HG03103 (cell line): ENCODE results near the gene PHB1.
"Not testable (repeated sequence)": the region's sequence is repeated elsewhere in the genome, so short reads cannot be mapped to it uniquely, and the experiment has no call there.

Experiments used
- ATAC-seq: cut with Tn5 transposase; IDR thresholded peaks from one replicate; pipeline ENCODE4 v1.9.1; 2021; ENCODE audit warnings: low read depth; ENCODE audit not compliant: unreplicated experiment

The PHB1 gene

DNA sequence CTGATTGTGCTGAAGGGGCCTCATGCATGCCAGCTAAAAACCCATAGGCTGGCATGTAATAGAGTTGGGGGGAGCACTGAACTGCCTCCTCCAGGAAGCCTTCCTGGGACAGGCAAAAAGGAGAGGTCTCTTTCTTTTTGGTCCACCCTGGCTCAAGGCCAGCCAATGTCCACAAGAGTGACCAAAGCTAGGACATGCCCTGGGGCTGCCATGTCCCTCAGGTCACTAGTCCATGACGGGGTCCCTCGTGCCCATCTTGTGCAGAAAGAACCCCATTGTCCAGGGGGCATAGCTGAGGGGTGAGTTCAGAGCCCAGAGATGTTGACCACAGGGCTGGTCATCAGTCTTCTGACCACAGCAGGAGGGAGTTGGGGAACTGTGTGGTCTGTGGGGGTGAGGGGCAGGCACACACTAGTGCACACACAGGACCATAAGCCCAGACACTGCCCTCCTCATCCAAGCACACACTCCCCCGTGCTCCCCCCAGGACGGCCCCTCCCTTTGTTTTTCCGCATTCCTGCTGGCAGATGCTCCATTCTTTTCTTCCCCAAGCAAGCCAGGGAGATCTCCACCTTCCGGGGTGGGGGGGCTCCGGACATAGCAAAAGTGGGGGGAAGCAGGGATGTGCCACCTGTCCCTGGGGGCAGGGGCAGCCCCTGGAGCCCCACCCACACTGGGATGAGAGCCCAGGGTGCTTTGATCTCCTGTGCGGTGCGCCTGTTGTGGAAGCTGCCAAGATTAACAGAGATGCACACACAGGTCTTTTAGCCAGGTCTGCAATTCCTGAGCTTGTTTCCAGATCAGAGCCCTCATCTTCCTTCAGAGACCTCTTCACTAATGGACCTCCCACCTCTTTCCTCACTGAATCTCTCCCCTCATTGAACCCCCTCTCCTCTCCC lies 25.2 kb upstream of the PHB1 start:
- ATAC-seq: no peak

DNA sequence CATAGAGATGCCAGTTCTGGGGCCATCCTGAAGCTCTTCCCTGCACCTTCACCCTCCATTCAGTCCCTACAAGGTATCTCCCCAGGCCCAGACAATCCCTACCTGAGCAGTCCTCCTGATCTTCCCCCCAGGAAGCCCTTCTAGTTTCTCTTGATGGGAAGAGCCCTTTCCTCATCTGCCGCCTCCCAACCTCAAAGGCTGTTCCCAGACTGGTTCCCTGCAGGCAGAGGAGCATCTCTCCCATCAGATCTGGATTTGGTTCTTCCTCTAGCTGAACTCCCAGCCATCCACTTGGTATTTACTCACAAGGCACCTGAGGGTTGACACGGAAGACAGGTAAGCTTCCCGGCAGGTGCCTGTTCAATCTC lies 24.6 kb upstream of the PHB1 start:
- ATAC-seq: no peak

DNA sequence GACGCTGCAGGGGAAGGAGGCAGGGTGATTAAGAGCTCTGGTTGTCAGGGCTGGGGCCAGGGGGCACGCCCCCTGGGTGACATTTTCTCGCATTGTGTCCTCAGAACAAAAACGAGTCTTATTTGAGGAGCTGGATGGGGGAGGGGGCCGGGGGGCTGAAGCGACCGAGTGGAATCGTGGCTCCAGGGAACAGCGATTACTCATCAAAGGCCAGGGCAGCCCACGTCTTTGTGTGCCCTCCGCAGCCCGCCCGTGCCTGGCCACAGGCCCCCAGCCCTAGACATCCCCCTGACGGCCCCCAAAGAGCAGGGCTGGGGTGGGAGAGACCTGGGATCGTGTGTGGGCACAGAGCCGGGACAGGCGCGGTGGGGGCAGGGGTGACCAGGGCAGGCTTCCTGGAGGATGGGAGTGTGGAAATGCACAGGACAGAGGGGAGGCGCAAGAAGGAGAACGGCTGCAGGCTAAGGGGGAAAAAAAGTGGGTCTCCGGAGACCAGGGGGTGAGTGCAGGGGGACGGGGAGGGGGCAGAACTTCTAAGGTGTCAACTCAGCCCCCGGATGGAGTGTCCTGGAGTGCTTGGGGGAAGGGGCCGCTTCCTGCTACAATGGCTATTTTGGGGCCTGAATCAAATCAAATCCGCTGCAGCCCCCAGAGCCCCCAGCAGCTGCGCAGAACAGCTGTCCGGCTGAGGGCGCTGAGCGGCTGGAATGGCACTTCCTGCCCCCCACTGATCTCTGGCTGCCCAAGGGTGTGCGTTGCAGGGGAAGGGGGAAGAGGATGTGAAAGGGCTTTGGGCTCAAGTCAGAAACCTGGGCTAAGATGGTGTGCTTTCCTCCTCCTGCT lies 24.0 kb upstream of the PHB1 start:
- no peak for ATAC-seq

DNA sequence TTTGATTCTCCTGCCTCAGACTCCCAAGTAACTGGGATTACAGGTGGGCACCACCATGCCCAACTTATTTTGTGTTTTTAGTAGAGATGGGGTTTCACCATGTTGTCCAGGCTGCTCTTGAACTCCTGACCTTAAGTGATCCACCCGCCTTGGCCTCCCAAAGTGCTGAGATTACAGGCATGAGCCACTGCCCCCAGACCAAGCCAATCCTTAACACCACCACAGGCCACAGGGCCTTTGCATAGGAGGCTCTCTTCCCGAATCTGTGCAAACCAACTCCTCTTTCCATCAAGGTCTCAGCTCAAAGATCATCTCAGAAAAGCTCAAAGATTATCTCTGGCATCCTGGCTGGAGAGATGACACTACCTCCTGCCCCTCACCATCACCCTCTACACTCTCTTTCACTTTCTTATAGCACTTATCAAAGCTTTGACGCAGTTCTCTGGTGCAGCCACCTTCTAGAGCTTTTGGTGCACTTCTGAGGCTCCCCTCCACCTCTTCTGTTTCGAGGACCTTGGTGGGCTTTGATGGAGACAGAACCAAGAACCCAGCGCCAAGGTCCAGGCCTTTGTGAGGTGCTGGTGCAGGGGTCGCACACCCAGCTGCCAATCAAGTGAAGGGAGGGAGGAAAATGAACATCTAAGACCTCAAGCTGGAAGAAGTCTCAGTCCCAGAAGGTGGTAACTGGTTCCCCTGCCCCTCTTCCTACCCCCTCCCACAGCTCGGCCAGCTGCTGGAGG lies 23.2 kb upstream of the PHB1 start:
- no peak for ATAC-seq

DNA sequence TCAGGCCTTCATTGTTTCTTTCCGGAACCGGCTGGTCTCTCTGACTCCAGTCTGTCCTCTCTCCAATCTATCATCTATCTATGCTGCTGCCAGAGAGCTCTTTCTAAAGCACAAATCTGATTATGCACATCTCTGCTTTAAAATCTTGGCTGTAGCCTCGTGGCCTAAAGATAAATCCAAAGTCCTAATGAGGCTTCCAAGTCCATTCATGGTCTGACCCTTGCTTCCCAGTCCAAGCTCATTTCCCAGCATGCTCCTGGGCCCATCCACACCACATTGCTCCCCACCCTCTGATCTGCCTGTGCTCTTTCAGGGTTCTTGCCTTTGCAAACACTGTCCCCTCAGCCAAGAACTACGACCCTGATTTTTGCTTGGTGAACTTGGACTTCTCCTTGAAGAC lies 21.5 kb upstream of the PHB1 start:
- no peak for ATAC-seq

DNA sequence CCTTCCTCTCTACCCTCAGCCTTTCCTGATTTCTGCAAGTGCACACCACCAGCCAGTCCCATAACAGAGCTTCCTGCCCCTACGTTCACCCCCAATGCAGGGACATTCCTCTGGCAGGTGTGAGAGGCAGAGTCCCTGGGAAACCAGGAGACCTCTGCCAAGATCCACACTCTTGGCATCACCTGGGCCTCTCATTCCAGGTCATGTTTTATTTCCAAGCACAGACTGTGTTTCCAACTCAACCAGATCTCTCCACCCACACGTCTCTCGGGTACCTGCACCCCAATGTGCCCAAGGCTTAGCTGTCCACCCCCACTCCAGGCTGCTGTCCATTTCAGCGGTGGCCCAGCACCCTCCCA lies 21.0 kb upstream of the PHB1 start:
- ATAC-seq: no peak

DNA sequence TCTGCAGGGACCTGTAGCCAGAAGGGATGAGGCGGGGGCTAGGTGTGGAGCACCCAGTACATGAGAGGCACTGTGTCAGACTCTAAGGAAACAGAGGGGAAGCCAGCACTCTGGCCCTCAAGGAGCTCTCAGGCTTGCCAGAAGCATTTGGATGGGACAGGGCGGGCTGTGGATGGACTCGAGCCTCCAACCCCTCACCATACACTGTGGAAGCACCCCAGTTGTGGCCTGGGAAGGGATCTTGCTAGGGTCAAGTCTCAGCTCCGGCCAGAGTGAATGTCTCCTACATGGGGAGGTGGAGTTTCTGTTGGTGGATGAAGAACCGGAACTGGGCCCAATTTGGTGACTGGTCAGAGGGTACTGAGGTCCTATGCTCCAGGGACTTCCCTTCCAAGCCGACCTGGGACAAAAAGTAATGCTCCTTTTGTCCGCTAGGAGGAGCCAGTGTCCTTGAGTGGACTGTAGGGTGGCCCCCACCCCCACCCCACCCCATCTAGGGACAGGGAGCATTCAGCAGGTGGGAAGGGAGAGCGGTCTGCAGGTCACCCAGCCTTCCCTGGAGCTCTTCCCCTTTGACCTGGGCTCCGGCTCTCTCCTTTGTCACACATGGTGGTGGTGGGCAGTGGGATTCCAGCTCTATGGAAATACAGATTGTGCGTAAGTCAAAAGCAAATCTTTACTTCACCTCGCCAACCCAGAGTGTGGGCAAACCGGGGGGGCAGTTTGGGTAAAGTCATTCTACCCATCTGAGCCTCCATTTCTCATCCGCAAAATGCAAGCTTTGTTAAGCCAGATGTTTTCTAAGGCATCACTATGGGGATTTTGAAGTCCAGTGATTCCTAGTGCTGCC lies 20.4 kb upstream of the PHB1 start:
- no peak for ATAC-seq

DNA sequence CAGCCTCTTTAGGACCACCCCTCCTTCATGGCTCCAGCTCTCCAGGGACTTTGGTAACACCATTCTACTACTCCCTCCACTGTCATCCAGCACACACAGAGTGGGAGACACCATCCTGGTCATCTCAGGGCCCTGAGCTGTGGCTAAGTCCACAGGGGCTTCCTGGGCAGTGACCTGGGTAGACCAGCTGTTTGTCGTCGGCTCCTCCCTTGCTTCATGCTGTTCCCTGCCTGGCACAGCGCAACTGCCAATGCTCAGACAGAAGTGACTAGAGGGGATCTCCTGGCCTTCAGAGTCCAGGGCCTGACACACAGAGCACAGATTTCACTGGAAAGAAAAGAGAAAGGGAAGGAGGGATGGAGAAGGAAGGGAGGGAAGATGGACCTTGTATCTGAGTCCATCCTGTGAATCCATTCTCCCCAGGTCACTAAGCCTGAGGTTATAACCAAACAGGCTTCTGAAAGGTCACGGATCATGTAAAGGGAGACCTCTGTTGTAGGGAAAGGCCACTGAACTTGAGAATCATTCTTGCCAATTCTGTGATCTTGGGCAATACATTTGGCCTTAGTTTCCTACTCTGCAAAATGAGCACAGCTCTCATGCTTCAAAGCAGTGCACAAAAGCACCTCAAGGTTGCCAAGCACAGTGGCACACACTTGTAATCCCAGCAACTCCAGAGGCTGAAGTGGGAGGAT lies 18.5 kb upstream of the PHB1 start:
- ATAC-seq: no peak

DNA sequence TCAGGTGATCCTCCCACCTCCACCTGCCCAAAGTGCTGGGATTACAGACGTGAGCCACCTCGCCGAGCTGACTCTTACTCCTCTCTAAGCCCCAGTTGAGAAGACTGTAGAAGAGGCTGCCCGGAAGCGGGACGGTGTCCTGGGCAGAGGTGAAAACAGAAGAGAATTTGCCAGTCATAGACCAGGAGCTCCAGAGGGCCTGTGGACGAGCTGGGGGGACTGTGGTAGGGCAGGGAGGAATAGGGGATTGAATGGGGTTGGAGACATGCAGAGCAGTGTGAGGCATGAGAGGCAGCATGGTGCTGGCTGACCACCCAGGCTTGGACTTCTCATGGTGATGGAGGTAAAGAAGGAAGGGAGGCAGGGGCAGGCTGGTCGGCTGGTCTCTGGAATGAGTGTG lies 17.1 kb upstream of the PHB1 start:
- ATAC-seq: no peak

DNA sequence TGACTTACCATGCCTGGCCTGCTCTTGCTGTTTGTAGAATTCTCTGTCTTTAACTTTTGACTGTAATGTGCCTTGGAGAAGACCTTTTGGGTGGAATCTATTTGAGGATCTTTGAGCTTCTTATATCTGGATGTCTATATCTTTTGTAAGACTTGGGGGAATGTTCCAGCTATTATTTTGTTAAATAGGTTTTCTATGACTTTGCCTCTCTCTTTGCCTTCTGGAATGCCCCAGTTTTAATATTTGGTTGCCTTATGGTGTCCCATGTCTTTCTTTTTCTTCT lies 10.3 kb upstream of the PHB1 start:
- ATAC-seq: no peak

DNA sequence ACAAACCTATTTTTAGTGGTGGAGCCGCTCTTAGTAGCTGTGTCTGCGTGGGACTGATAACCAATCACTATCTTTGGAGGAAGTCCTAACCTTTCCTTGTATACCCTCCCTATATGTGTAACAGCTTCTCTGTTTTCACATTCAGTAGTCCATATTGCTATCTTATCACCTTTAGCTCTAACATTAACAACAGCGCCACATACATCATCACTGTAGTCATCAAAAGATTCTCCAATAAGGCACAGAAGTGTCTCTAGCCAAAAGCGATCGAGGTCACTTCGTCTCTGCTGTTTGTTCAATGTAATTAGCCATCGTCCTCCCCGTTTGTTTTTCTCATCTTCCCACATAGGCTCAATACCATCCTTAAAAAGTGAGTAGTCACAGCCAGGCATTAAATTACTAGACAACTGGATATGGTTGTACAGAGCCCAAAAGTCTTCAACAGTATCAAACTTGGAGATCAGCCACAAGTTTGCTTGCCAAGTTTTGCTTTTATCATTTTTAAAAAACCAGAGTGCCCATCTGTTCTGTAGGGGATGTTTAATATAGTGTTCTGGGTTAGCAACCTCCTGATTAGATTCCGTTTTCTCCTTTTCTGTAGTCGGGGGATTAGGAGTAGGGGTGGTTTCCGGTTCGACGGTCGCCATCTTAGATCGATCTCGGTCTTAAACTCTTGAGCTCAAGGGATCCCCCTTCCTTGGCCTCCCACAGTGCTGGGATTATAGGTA lies 9.8 kb upstream of the PHB1 start:
- ATAC-seq: not testable (repeated sequence)

DNA sequence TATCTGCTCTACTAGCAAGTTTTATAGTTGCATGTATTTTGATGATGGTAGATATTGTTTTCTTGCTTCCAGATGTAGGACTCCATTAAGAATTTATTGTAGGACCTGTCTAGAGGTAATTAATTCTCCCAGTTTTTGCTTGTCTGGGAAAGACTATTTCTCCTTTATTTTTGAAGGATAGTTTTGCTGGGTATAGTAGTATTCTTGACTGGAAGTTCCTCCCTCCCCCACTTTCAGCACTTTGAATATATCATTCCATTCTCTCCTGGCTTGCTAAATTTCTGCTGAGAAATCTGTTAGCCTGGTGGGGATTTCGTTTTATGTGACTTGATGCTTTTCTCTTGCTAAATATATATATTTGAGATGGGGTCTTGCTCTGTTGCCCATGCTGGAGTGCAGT lies 8.0 kb upstream of the PHB1 start:
- ATAC-seq: no peak

DNA sequence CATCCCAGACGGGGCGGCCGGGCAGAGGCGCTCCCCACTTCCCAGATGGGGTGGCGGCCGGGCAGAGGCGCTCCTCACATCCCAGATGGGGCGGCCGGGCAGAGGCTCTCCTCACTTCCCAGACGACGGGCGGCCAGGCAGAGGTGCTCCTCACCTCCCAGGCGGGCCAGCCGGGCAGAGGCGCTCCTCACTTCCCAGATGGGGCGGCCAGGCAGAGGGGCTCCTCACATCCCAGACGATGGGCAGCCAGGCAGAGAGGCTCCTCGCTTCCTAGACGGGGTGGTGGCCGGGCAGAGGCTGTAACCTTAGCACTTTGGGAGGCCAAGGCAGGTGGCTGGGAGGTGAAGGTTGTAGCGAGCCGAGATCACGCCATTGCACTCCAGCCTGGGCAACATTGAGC lies 5.1 kb upstream of the PHB1 start:
- not testable (repeated sequence) for ATAC-seq

DNA sequence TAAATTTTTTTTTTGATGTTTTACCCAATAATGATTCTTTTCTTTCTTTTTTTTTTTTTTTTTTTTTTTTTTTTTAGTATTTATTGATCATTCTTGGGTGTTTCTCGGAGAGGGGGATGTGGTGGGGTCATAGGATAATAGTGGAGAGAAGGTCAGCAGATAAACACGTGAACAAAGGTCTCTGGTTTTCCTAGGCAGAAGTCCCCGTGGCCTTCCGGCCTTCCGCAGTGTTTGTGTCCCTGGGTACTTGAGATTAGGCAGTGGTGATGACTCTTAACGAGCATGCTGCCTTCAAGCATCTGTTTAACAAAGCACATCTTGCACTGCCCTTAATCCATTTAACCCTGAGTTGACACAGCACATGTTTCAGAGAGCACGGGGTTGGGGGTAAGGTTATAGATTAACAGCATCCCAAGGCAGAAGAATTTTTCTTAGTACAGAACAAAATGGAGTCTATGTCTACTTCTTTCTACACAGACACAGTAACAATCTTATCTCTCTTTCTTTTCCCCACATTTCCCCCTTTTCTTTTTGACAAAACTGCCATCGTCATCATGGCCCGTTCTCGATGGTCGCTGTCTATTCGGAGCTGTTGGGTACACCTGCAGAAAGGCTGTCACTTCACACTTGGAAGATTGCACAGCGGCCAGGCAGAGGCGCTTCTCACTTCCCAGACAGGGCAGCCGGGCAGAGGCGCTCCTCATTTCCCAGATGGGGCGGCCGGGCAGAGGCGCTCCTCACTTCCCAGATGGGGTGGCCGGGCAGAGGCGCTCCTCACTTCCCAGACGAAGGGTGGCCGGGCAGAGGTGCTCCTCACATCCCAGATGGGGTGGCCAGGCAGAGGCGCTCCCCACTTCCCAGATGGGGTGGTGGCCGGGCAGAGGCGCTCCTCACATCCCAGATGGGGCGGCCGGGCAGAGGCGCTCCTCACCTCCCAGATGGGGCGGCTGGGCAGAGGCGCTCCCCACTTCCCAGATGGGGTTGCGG lies 4.4 kb upstream of the PHB1 start:
- not testable (repeated sequence) for ATAC-seq

DNA sequence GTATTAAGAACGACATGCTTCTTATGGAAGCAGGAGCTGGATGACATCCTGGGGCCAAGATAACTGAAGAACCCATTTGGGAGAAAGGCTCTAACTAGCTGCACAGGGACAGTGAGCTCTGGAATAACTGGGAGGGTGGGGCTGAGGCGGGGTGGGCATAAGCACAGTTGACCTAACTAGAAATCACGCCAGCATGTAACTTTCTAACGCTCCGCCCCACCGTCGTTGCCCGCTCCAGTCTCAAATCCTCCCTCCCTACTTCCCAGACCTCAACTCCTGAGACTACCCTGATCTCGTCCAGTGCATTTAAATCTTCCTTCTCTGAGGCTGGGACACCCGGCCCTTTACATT lies 436 bp downstream of the PHB1 start:
- no peak for ATAC-seq

DNA sequence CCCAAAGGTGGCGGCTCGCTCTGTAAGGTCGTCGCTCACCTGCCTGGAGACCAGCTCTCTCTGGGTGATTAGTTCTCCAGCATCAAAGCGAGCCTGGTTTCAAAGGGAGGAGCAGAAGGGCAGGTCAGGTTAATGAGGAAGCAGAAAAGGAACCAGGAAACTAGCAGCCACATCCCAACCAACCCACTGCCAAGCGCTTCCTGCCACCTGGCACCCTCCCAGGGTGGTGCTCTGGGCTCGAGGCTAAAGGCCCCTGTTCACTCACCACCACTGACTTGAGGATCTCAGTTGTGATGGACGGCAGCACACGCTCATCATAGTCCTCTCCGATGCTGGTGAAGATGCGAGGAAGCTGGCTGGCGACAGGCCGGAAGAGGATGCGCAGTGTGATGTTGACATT lies 5.6 kb downstream of the PHB1 start:
- ATAC-seq: no peak

DNA sequence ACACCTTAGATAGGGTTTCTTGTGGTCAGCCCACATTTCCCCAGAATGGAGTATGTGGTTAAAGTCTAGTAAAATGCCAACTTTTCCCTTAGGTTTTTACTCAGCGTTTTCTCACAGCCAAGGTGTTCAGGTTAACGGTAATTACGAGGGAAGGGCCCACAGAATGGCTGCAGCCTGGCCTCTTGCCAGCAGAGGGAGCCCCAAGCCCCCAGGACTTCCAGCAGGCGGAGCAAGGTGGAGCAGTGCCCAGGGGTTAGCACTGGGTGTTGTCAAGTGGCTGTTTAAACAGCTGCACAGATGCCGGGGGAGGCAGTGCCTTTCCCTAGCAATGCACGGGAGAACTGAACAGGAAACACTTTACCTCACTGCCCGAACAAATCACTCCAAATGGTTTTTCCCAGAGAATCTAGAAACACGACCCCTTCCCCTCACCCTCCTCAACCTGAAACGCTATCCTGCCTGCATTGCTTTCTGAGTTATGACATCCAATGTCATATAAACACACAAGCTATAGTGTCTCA lies 6.6 kb downstream of the PHB1 start:
- no peak for ATAC-seq

DNA sequence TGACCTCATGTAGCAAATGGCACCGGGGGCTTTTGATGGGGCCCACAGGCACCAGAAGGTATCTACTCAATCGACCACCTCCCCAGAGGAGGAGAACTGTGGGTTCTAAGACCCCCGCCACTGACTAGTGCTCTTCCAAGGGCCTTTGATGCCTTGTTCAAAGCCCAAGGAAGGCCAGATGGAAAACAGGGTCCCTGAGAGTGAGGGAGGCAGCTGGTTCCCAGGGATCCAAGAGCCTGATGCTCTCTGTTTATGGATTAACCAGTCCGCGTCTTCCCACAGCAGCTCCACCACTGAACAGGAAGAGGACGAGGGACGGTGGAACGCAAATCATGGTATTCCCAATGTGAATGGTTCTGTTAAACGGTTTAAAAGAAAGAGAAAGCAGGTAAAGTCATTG lies 7.6 kb downstream of the PHB1 start:
- no peak for ATAC-seq
